Spleen (tissue), 11 donors: ENCODE data around the gene DCAF6. TPM values are rescaled to one million over a fixed set of nuclear protein-coding genes. Genes with fewer than 3 reads are reported as not detected.

Experiments used
- DNase-seq: peaks from one replicate; pipeline ENCODE4 v3.0.0-alpha.2; 2020
- H3K27ac ChIP-seq, 8 donors: fragments of 200-600 bp; sonication (generic) in 7 of 8; 1 replicate in 4 of 8; 2 replicates in 4 of 8; pipeline versions ENCODE4 v1.5.0 to v1.8.0; 2016 to 2021; ENCODE audit warnings: inconsistent platforms in 4 of 8, mild to moderate bottlenecking in 4 of 8, moderate library complexity in 1 of 8
- H3K27me3 ChIP-seq, 7 donors: fragments of 200-600 bp; sonication (generic) in 6 of 7; replicated peaks in 1 of 7; 1 replicate in 4 of 7; 2 replicates in 3 of 7; pipeline versions ENCODE4 v1.5.0 to v1.8.0; 2016 to 2021; ENCODE audit warnings: inconsistent platforms in 3 of 7, mild to moderate bottlenecking in 1 of 7
- H3K36me3 ChIP-seq, 6 donors: fragments of 200-600 bp; sonication (generic) in 5 of 6; 1 replicate in 4 of 6; 2 replicates in 2 of 6; pipeline versions ENCODE4 v1.5.0 to v1.8.0; 2016 to 2021; ENCODE audit warnings: inconsistent platforms in 2 of 6
- H3K4me1 ChIP-seq, 6 donors: fragments of 200-600 bp; sonication (generic) in 5 of 6; 1 replicate in 3 of 6; 2 replicates in 3 of 6; pipeline versions ENCODE4 v1.5.0 to v1.8.0; 2016 to 2021; ENCODE audit warnings: inconsistent platforms in 3 of 6
- H3K4me3 ChIP-seq, 8 donors: fragments of 200-600 bp; sonication (generic) in 7 of 8; 1 replicate in 4 of 8; 2 replicates in 4 of 8; pipeline versions ENCODE4 v1.5.0 to v1.8.0; 2016 to 2021; ENCODE audit warnings: inconsistent platforms in 4 of 8, mild to moderate bottlenecking in 4 of 8, moderate library complexity in 2 of 8
- H3K9me3 ChIP-seq, 8 donors: fragments of 200-600 bp; sonication (generic) in 7 of 8; 1 replicate in 4 of 8; 2 replicates in 4 of 8; pipeline versions ENCODE4 v1.5.0 to v1.8.0; 2016 to 2021; ENCODE audit warnings: inconsistent platforms in 4 of 8
- POLR2A ChIP-seq, 3 donors: fragments of 450-650 bp; IDR thresholded peaks; one replicate each; pipeline ENCODE4 v1.5.1; 2017; ENCODE audit warnings: antibody characterized with exemption in 3 of 3, mild to moderate bottlenecking in 1 of 3
- POLR2AphosphoS5 ChIP-seq, 3 donors: sonication (generic); formaldehyde crosslinking; IDR thresholded peaks; one replicate each; pipeline ENCODE4 v1.5.1; 2017; ENCODE audit warnings: antibody characterized with exemption in 3 of 3
- WGBS, 5 donors: extraction: QIAGEN DNeasy Blood & Tissue Kit in 3 of 5; methylation state at CpG; one replicate each; pipeline versions ENCODE4 v1.1.5 to v1.1.7; 2013 to 2018; 5-methylcytosine and 5-hydroxymethylcytosine counted together
- intact Hi-C: fragments of 100-400 bp; cut with DNase I; formaldehyde crosslinking; loops from one replicate; pipeline ENCODE4 v1.15.0; 2023; ENCODE audit warnings: low total_unique reads
- polyA plus RNA-seq, 3 donors: library from polyadenylated mRNA; stranded (reverse); fragments of 200-250 nt; gene quantifications; one replicate each; pipeline ENCODE4 v1.2.1, GENCODE V29; 2013
- total RNA-seq, 7 donors: library from RNA; depleted of rRNA in 3 of 7; stranded (reverse); fragments of >200 nt in 3 of 7; fragmentation: NEBNext Ultra II Directional in 4 of 7; extraction: Animal tissue kit (Norgen Biotek cat#: 25700) in 4 of 7; gene quantifications; one replicate each; pipeline versions ENCODE4 v1.1.0 to v1.2.1, GENCODE V29; 2016 to 2021
- TF ChIP-seq, protein P1 (sequence below), 11 experiments: fragments of 200-600 bp in 7 of 11; fragments of 450-650 bp in 4 of 11; sonication (generic) in 4 of 11; IDR thresholded peaks in 8 of 11; conservative IDR thresholded peaks in 3 of 11; 1 replicate in 7 of 11; 2 replicates in 4 of 11; pipeline versions ENCODE4 v1.4.0 to v1.8.0; 2016 to 2021; ENCODE audit warnings: antibody characterized with exemption in 11 of 11, inconsistent platforms in 4 of 11, mild to moderate bottlenecking in 1 of 11
- donor health status: healthy with polysubstance abuse.
- donor health status: DM: no; HTN: no; CAD: no; lungs with moderate emphysema.
- donor health status: DM: no; HTN: no; CAD: no.
- donor health status: Bipolar disorder and iron deficiency.
- donor health status: healthy.
- donor health status: DM: no; HTN: no; CAD: no.
- donor health status: DM: yes; HTN: yes; CAD: no.

The DCAF6 gene
- total and polyA plus RNA-seq, 10 donors: 19.2 to 76.6 (median 43.6) TPM

DNA sequence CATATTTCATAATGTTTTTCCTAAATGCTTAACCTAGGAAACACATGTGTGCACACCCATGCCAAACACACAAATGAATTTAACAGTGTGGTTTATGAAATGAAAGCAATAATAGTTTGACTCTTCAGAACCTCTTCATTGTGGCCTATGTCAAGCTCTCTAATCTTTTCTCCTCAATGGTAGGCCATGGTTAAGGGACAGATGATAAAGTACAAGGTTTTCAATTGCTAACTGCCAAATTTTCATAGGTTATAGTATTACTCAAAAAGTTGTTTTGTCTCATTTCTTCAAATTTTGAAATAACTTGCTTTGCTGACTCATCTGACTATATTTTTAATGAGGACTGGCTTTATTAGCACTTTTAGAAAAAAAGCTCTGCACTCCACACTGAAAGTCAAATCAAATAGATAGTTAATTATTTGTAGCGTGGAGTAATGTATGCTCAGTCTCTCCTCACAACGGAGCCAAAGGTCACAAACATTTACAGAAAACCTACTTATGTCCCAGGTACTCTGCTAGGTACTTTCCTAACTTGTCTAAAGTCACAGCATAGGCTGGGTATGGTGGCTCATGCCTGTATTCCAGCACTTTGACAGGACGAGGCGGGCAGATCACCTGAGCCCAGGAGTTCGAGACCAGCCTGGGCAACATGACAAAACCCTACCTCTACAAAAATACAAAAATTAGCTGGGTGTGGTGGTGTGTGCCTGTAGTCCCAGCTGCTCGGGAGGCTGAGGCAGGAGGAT is 19.5 kb upstream of the DCAF6 start:
- TF ChIP-seq, protein P1, sequence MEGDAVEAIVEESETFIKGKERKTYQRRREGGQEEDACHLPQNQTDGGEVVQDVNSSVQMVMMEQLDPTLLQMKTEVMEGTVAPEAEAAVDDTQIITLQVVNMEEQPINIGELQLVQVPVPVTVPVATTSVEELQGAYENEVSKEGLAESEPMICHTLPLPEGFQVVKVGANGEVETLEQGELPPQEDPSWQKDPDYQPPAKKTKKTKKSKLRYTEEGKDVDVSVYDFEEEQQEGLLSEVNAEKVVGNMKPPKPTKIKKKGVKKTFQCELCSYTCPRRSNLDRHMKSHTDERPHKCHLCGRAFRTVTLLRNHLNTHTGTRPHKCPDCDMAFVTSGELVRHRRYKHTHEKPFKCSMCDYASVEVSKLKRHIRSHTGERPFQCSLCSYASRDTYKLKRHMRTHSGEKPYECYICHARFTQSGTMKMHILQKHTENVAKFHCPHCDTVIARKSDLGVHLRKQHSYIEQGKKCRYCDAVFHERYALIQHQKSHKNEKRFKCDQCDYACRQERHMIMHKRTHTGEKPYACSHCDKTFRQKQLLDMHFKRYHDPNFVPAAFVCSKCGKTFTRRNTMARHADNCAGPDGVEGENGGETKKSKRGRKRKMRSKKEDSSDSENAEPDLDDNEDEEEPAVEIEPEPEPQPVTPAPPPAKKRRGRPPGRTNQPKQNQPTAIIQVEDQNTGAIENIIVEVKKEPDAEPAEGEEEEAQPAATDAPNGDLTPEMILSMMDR (IDR thresholded peaks at IDR 0.05 in 8 of 11, conservative IDR thresholded peaks at IDR 0.05 in 3 of 11): no peak
- TF ChIP-seq POLR2A (IDR thresholded peaks at IDR 0.05): no peak
- no peak for TF ChIP-seq POLR2AphosphoS5 (IDR thresholded peaks at IDR 0.05)
- Histone ChIP-seq H3K9me3 (no peaks in the 10 kb centered on the region), H3K36me3 (peaks cover 2 to 55% (median 17%) of the 10 kb centered on the region in 6 donors), H3K4me1 (peaks cover 0 to 5% (median under 1%) of the 10 kb centered on the region in 6 donors), H3K4me3 (no peak overlapping the region), H3K27me3 (no peaks in the 10 kb centered on the region), H3K27ac (no peak overlapping the region)
- intact Hi-C loops: no loop called here
- DNase-seq: no peak
- 93 to 98% (median 96%) methylated on average over 6 of the region's 6 CpGs for WGBS, 5 donors

GRCh38 chr1:167922023-167922422 is 14.5 kb upstream of the DCAF6 start:
- Histone ChIP-seq H3K4me1 (peaks cover 0 to 15% (median 6%) of the 10 kb centered on the region in 6 donors), H3K9me3 (no peaks in the 10 kb centered on the region), H3K4me3 (no peak overlapping the region), H3K27ac (no peak overlapping the region), H3K27me3 (no peaks in the 10 kb centered on the region), H3K36me3 (peaks cover 2 to 36% (median 11%) of the 10 kb centered on the region in 6 donors)
- intact Hi-C loops: no loop called here
- TF ChIP-seq POLR2A (IDR thresholded peaks at IDR 0.05): no peak
- no peak for TF ChIP-seq POLR2AphosphoS5 (IDR thresholded peaks at IDR 0.05)
- TF ChIP-seq, protein P1 (IDR thresholded peaks at IDR 0.05 in 8 of 11, conservative IDR thresholded peaks at IDR 0.05 in 3 of 11): no peak
- no peak for DNase-seq

DNA sequence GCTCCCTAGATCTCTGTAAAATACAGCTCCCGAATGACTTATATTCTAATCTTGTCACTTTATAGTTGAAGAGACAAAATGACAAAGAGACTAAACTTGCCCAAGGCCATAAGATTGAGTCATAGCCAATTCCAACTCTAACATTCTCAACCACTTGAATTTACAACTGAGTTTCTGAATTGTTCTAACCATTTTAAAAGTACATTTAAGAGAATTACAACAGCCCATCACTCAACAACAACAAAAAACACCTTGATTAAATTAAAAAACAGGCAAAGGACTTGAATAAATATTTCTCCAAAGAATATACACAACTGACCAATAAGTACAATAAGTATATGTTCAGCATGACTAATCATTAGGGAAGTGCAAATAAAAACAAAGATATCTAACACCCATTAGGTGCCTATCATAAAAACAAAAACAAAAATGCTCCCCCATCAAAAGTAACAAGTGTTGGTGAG is 13.8 kb upstream of the DCAF6 start:
- intact Hi-C loops: no loop called here
- DNase-seq: no peak
- Histone ChIP-seq H3K27ac (no peak overlapping the region), H3K9me3 (no peaks in the 10 kb centered on the region), H3K36me3 (peaks cover 0 to 29% (median 6%) of the 10 kb centered on the region in 6 donors), H3K27me3 (no peaks in the 10 kb centered on the region), H3K4me3 (no peak overlapping the region), H3K4me1 (peaks cover 0 to 15% (median 6%) of the 10 kb centered on the region in 6 donors)
- TF ChIP-seq, protein P1 (IDR thresholded peaks at IDR 0.05 in 8 of 11, conservative IDR thresholded peaks at IDR 0.05 in 3 of 11): no peak
- TF ChIP-seq POLR2AphosphoS5 (IDR thresholded peaks at IDR 0.05): no peak
- no peak for TF ChIP-seq POLR2A (IDR thresholded peaks at IDR 0.05)
- WGBS, 5 donors: 62 to 82% (median 78%) methylated on average over 1 of the region's 1 CpG

DNA sequence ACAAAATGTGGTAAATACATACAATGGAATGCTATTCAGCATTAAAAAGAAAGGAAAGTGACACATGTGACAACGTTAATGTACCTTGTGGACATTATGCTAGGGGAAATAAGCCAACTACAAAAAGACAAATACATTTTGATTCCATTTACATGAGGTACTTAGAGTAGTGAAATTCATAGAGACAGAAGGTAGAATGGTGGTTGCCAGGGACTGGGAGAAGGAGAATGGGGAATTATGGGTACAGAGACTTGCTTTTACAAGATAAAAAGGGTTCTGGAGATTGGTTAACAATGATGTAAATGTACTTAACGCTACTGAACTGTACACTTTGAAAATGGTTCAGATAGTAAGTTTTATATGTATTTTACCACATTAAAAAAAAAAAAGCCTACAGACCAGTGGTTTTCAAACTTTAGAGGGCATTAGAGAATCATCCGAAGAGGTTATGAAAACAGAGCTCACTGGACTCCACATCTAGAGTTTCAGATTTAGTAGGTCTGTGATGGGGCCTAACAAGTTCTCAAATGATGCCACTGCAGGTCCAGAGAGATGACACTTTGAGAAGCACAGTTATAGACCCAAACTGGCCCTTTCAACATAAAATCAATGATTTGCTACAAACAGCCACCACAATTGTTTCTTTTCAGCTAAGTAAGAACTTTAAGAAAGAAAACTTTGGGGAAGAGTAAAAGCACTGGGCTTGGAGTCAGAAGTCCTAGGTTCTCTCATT is 13.0 kb upstream of the DCAF6 start:
- H3K9me3 ChIP-seq: no peaks in the 10 kb centered on the region
- 84 to 95% (median 91%) methylated on average over 3 of the region's 3 CpGs for WGBS, 5 donors
- DNase-seq: no peak
- peaks cover 0 to 21% (median 1%) of the 10 kb centered on the region in 6 donors for H3K36me3 ChIP-seq
- H3K27ac ChIP-seq: no peak overlapping the region
- peaks cover 0 to 15% (median 6%) of the 10 kb centered on the region in 6 donors for H3K4me1 ChIP-seq
- intact Hi-C loops: no loop called here
- TF ChIP-seq, protein P1 (IDR thresholded peaks at IDR 0.05 in 8 of 11, conservative IDR thresholded peaks at IDR 0.05 in 3 of 11): no peak
- TF ChIP-seq POLR2A (IDR thresholded peaks at IDR 0.05) (no peak), POLR2AphosphoS5 (IDR thresholded peaks at IDR 0.05) (no peak)
- no peaks in the 10 kb centered on the region for H3K27me3 ChIP-seq
- no peak overlapping the region for H3K4me3 ChIP-seq
